ENCODE data around the gene OR4F15. TPM values are rescaled to one million over a fixed set of nuclear protein-coding genes. Genes with fewer than 3 reads are reported as not detected.

OR4F15 gene
- total RNA-seq: under 0.01 and 0.29 TPM in 2 replicates

GRCh38 chr15:101811902-101812301 is at the start of gene OR4F15:
Gene OR4F15, plus strand, starts transcription at chr15:101812202. Its CDS starts 5,985 bp downstream, at chr15:101818187.

GRCh38 chr15:101803209-101803608 is 8.8 kb upstream of the OR4F15 start, which contains the start of gene OR4F6:
Gene OR4F6, plus strand, starts transcription at chr15:101803509. Its CDS starts 2,211 bp downstream, at chr15:101805720.

Other genes with a start within 250 kb of the OR4F15 start
- gene TM2D3, start 159.8 kb upstream of the OR4F15 start, total RNA-seq: 44.8 and 52.6 TPM in 2 replicates
- gene TARS3, start 87.7 kb upstream of the OR4F15 start, total RNA-seq: 24.3 and 24.6 TPM in 2 replicates
- 0.17 TPM in 1 of 2 replicates, not detected in the other for gene OR4F6, start 8.7 kb upstream of the OR4F15 start, total RNA-seq